PC-3 (cell line): ENCODE data around the gene C17orf114.

Experiments
- ATAC-seq: fragments of 200-7000 bp; cut with Tn5 transposase; 2 replicates; pipeline ENCODE4 v1.9.1; 2020; ENCODE audit warnings: mild to moderate bottlenecking, moderate library complexity
- BruUV-seq: library from RNA; stranded (reverse); fragments of 400-500 nt; replicated peaks from 2 replicates; lab custom pipeline; 2021; lab: Mats Ljungman, UMichigan
- CTCF ChIA-PET: fragments of 300-600 bp; sonication (Branson Sonifier 250); formaldehyde crosslinking; loops from one replicate; lab custom pipeline; 2022; ENCODE audit warnings: antibody characterized with exemption; lab: Charles Lee
- POLR2A ChIA-PET: fragments of 300-600 bp; sonication (Branson Sonifier 250); formaldehyde crosslinking; loops from one replicate; lab custom pipeline; 2022; ENCODE audit warnings: antibody characterized with exemption; ENCODE audit not compliant: unreplicated experiment; lab: Charles Lee
- DNase-seq: peaks from one replicate; pipeline ENCODE4 v3.0.0-alpha.2; 2015
- H2AFZ ChIP-seq: fragments of 300-600 bp; sonication (generic); 2 replicates; pipeline ENCODE4 v1.6.0; 2016; ENCODE audit warnings: antibody characterized with exemption, low read length
- H3F3A ChIP-seq: fragments of 300-600 bp; sonication (generic); one replicate; pipeline ENCODE4 v1.6.0; 2017; ENCODE audit warnings: antibody characterized with exemption, low read length, control low read depth, mild to moderate bottlenecking; ENCODE audit not compliant: unreplicated experiment
- H3K27ac ChIP-seq: fragments of 300-600 bp; sonication (generic); 2 replicates; pipeline ENCODE4 v1.5.1; 2016; ENCODE audit warnings: mild to moderate bottlenecking, low read length
- H3K27me3 ChIP-seq: fragments of 300-600 bp; sonication (generic); 2 replicates; pipeline ENCODE4 v1.6.1; 2016; ENCODE audit warnings: low read length, mixed read lengths
- H3K36me3 ChIP-seq: fragments of 300-600 bp; sonication (generic); 2 replicates; pipeline ENCODE4 v1.6.1; 2016; ENCODE audit warnings: low read depth, mixed run types, low read length, mixed read lengths
- H3K4me1 ChIP-seq: fragments of 300-600 bp; sonication (generic); 2 replicates; pipeline ENCODE4 v1.5.1; 2016; ENCODE audit warnings: low read length; ENCODE audit not compliant: insufficient read depth
- H3K4me2 ChIP-seq: fragments of 300-600 bp; sonication (generic); 2 replicates; pipeline ENCODE4 v1.6.0; 2016; ENCODE audit warnings: low read length
- H3K4me3 ChIP-seq: fragments of 300-600 bp; sonication (generic); 2 replicates; pipeline ENCODE4 v1.5.1; 2016; ENCODE audit warnings: mild to moderate bottlenecking, low read length, mixed read lengths
- H3K79me2 ChIP-seq: fragments of 300-600 bp; sonication (generic); 2 replicates; pipeline ENCODE4 v1.6.1; 2017; ENCODE audit warnings: low read length, mixed read lengths
- H3K9ac ChIP-seq: fragments of 300-600 bp; sonication (generic); 2 replicates; pipeline ENCODE4 v1.6.0; 2016; ENCODE audit warnings: mild to moderate bottlenecking, low read length
- H3K9me2 ChIP-seq: fragments of 300-600 bp; sonication (generic); replicated peaks from 2 replicates; pipeline ENCODE4 v1.6.1; 2016; ENCODE audit warnings: mixed run types, low read length, mixed read lengths
- H3K9me3 ChIP-seq: fragments of 300-600 bp; sonication (generic); 2 replicates; pipeline ENCODE4 v1.6.1; 2016; ENCODE audit warnings: low read length, mixed read lengths
- H4K20me1 ChIP-seq: fragments of 300-600 bp; sonication (generic); 2 replicates; pipeline ENCODE4 v1.6.1; 2016; ENCODE audit warnings: low read length, mixed read lengths
- EZH2 ChIP-seq: fragments of 300-600 bp; sonication (generic); IDR thresholded peaks from one replicate; pipeline ENCODE4 v1.6.1; 2017; ENCODE audit warnings: antibody characterized with exemption, mild to moderate bottlenecking, low read length; ENCODE audit not compliant: unreplicated experiment
- EZH2phosphoT487 ChIP-seq: fragments of 300-600 bp; sonication (generic); IDR thresholded peaks from 2 replicates; pipeline ENCODE4 v1.6.1; 2018; ENCODE audit warnings: mild to moderate bottlenecking, antibody characterized with exemption, low read length, borderline replicate concordance
- intact Hi-C: fragments of 100-400 bp; cut with micrococcal nuclease; formaldehyde crosslinking; loops from 2 replicates; pipeline ENCODE4 v1.9.0; 2023
- TF ChIP-seq, protein P1 (sequence below): fragments of 300-600 bp; sonication (generic); conservative IDR thresholded peaks from 2 replicates; pipeline ENCODE4 v1.5.1; 2017; ENCODE audit warnings: antibody characterized with exemption, low read depth, mild to moderate bottlenecking, low read length

The C17orf114 gene

DNA sequence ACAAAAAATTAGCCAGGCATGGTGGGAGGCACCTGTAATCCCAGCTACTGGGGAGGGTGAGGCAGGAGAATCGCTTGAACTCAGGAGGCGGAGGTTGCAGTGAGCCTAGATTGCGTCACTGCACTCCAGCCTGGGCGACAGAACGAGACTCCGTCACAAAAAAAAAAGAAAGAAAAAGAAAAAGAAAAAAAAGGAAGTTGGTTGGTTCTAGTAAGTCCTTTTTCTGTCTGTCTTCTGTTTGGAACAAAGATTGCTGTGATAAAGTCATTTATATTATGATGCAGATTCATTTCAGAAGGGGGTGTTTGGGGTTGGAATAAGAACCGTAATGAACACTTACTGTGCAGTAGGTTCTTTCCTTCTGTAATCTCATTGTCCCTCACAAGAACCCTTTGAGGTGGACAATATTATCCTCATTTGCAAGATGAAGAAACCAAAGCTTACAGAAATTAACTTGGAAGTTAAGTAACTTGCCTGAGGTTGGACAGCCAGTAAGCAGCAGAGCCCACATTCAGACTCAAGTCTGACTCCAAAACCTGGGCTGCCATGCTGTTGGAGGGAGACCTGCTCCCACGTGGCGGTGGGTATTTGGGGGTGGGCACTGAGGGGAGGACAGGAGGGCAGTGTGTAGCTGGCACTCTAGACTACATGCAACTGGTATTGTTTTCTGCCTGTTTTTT, 41.3 kb upstream of the C17orf114 start:
- CTCF ChIA-PET: no interaction called here
- Histone ChIP-seq H3K36me3 (no peaks in the 10 kb centered on the region), H3K27ac (no peak overlapping the region)

DNA sequence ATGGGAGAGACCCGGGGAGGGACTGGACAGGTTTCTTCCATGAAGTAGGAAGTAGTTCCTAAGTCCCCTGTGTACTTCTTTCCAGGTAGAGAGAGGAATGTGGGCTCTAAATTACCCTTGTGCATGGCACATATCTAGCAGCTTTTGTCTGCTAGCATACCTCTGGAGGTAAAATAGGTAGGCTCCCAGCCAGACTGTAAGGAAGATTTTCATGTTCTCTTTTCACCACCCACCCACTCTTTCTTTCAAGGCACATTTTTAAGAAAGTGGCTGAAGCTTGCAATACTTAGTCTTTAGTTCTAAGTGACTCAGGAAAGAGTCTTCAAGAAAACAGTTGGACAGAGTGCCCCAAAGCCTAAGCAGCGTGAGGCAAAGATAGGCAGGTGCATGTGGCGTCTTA, 40.2 kb upstream of the C17orf114 start:
- no peak overlapping the region for H3K4me3 ChIP-seq
- H3K27ac ChIP-seq: no peak overlapping the region
- H3K9me3 ChIP-seq: no peaks in the 10 kb centered on the region
- no peak overlapping the region for H2AFZ ChIP-seq
- POLR2A ChIA-PET: no interaction called here
- H3K79me2 ChIP-seq: peaks cover 97% of the 10 kb centered on the region
- no peaks in the 10 kb centered on the region for H3K9me2 ChIP-seq
- CTCF ChIA-PET: no interaction called here
- H3K36me3 ChIP-seq: peaks cover 5% of the 10 kb centered on the region
- intact Hi-C loops: no loop called here
- no peak for DNase-seq
- H3K27me3 ChIP-seq: no peaks in the 10 kb centered on the region
- H3F3A ChIP-seq: no peaks in the 10 kb centered on the region
- H3K4me2 ChIP-seq: no peak overlapping the region
- no peaks in the 10 kb centered on the region for H4K20me1 ChIP-seq
- no peak for TF ChIP-seq EZH2
- TF ChIP-seq, protein P1, sequence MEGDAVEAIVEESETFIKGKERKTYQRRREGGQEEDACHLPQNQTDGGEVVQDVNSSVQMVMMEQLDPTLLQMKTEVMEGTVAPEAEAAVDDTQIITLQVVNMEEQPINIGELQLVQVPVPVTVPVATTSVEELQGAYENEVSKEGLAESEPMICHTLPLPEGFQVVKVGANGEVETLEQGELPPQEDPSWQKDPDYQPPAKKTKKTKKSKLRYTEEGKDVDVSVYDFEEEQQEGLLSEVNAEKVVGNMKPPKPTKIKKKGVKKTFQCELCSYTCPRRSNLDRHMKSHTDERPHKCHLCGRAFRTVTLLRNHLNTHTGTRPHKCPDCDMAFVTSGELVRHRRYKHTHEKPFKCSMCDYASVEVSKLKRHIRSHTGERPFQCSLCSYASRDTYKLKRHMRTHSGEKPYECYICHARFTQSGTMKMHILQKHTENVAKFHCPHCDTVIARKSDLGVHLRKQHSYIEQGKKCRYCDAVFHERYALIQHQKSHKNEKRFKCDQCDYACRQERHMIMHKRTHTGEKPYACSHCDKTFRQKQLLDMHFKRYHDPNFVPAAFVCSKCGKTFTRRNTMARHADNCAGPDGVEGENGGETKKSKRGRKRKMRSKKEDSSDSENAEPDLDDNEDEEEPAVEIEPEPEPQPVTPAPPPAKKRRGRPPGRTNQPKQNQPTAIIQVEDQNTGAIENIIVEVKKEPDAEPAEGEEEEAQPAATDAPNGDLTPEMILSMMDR: no peak
- no peak for TF ChIP-seq EZH2phosphoT487
- H3K4me1 ChIP-seq: peaks cover 33% of the 10 kb centered on the region
- BruUV-seq: no TSS peak
- H3K9ac ChIP-seq: no peak overlapping the region
- ATAC-seq: no peak

More for the DNA sequence above, 41.3 kb upstream of the C17orf114 start:
- H3K79me2 ChIP-seq: peaks cover 94% of the 10 kb centered on the region
- ATAC-seq (no peak), DNase-seq (no peak)
- no peaks in the 10 kb centered on the region for H3K9me2 ChIP-seq
- intact Hi-C loops: no loop called here
- H3K27me3 ChIP-seq: no peaks in the 10 kb centered on the region
- POLR2A ChIA-PET: no interaction called here
- H3K4me1 ChIP-seq: peaks cover 44% of the 10 kb centered on the region
- no peak overlapping the region for H3K9ac ChIP-seq
- no peaks in the 10 kb centered on the region for H4K20me1 ChIP-seq
- TF ChIP-seq, protein P1: no peak
- no peak for TF ChIP-seq EZH2phosphoT487
- BruUV-seq: no TSS peak
- H3K4me2 ChIP-seq: no peak overlapping the region
- H3K4me3 ChIP-seq: no peak overlapping the region
- H2AFZ ChIP-seq: no peak overlapping the region
- H3F3A ChIP-seq: no peaks in the 10 kb centered on the region
- no peaks in the 10 kb centered on the region for H3K9me3 ChIP-seq

DNA sequence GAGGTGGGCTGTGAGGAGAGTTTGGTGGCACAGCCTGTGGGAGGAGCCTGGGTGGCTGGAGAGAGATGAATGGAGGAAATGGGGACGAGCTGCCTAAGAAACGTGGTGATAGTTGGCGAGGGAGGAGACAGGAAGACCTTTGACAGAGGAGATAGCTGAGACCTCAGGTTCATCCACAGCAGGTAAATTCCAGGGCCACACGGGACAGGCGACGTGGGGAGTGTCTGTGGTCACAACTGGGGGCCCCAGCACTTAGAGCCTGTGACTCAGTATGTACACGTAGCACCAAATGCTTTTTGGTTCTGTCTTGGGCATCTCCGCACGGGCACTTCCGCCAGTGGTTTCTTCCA, 38.7 kb upstream of the C17orf114 start:
- CTCF ChIA-PET: interaction anchor here (0.7 kb wide), 1 partner anchor 10 kb away, joined by 7 read pairs; no protein-coding TSS in a partner anchor
- no peaks in the 10 kb centered on the region for H3K9me2 ChIP-seq
- intact Hi-C loops: no loop called here
- peak overlapping the region; percentile 32 for H3K9ac ChIP-seq
- H3K27ac ChIP-seq: peak overlapping the region; percentile 80
- no peaks in the 10 kb centered on the region for H4K20me1 ChIP-seq
- peak overlapping the region; percentile 67 for H3K4me2 ChIP-seq
- peaks cover 29% of the 10 kb centered on the region for H3K4me1 ChIP-seq
- POLR2A ChIA-PET: interaction anchor here (0.7 to 1.0 kb wide), 2 partner anchors 8 to 35 kb away, joined by 4 read pairs; no protein-coding TSS in a partner anchor
- DNase-seq (peak; percentile 34), ATAC-seq (peak; percentile 19)
- no peaks in the 10 kb centered on the region for H3F3A ChIP-seq
- no peak overlapping the region for H2AFZ ChIP-seq
- no peak overlapping the region; the same call in 1 of the 2 replicates for H3K4me3 ChIP-seq
- BruUV-seq: no TSS peak
- H3K79me2 ChIP-seq: peaks cover 97% of the 10 kb centered on the region
- no peaks in the 10 kb centered on the region for H3K27me3 ChIP-seq
- TF ChIP-seq, protein P1: no peak
- no peak for TF ChIP-seq EZH2
- TF ChIP-seq EZH2phosphoT487: no peak
- H3K9me3 ChIP-seq: no peaks in the 10 kb centered on the region
- peaks cover 6% of the 10 kb centered on the region for H3K36me3 ChIP-seq
